ENCODE results near the gene TNFRSF8. TPM values are rescaled to one million over a fixed set of nuclear protein-coding genes. Genes with fewer than 3 reads are reported as not detected.

Gene TNFRSF8
- polyA plus RNA-seq, 1 donor (not counting 4 experiments of a cell fraction or from before 2014, with no cell fraction given), result 0.03 TPM

DNA sequence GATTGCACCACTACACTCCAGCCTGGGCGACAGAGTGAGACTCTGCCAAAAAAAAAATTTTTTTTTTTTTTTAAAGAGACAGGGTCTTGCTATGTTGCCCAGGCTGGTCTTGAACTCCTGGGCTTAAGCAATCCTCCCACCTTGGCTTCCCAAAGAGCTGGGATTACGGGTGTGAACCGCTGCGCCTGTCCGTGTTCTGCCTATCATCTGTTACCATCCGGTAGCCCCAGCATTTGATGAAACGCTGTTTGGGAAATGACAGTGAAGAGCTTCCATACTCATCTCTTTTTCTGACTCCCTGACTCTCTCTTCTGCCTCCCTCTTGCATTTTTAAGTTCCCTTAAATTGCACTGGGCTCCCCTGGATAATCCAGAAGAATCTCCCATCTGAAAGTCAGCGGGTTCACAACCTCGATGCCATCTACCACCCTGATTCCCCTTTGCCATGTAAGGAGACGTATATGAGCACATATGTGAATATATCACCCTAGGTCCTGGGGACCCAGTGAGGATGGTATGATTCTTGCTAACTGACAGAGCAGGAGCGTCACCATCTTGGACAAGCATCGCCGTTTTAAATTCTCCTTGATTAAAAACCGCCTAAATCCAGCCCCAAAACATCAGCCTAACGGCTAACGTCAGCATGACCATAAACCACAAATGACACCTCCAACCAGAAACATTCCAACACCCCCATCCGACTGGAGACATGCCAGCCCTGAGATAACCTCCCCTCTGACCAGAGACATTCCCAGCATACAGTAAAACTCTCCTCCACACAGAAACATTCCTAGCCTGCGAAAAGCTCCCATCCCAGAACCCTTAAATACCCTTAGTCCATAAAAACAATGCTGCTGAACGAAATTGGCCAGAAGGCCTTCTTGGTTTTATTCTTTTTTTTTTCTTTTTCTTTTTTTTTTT lies 12.4 kb downstream of the TNFRSF8 start:
- dilution Hi-C loops (cut with MboI; ENCODE audit: extremely low pct_ligation_motif_present, low sequenced_read_pairs), result no loop called here
- no peaks in the 10 kb centered on the region for H3K4me1 ChIP-seq (ENCODE audit: control insufficient read depth, extremely low read depth, insufficient read depth, low read length)
- H3K4me3 ChIP-seq (ENCODE audit: control insufficient read depth in 2 of 3, extremely low read depth in 1 of 3, insufficient read depth in 2 of 3, low read depth in 1 of 3, low read length in 3 of 3), result no peak overlapping the region
- H3K27me3 ChIP-seq (ENCODE audit: control insufficient read depth, extremely low read depth, insufficient read depth, low read length), result peaks cover 23% of the 10 kb centered on the region
- TF ChIP-seq, protein P1, sequence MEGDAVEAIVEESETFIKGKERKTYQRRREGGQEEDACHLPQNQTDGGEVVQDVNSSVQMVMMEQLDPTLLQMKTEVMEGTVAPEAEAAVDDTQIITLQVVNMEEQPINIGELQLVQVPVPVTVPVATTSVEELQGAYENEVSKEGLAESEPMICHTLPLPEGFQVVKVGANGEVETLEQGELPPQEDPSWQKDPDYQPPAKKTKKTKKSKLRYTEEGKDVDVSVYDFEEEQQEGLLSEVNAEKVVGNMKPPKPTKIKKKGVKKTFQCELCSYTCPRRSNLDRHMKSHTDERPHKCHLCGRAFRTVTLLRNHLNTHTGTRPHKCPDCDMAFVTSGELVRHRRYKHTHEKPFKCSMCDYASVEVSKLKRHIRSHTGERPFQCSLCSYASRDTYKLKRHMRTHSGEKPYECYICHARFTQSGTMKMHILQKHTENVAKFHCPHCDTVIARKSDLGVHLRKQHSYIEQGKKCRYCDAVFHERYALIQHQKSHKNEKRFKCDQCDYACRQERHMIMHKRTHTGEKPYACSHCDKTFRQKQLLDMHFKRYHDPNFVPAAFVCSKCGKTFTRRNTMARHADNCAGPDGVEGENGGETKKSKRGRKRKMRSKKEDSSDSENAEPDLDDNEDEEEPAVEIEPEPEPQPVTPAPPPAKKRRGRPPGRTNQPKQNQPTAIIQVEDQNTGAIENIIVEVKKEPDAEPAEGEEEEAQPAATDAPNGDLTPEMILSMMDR (optimal IDR thresholded peaks at IDR 0.05 in 1 of 3, IDR thresholded peaks at IDR 0.05 in 1 of 3, conservative IDR thresholded peaks at IDR 0.05 in 1 of 3; ENCODE audit: extremely low read depth in 1 of 3, insufficient read depth in 2 of 3, low read length in 3 of 3), result no peak
- no peak for TF ChIP-seq EZH2 (IDR thresholded peaks at IDR 0.05; ENCODE audit: low read length)
- no peak for FAIRE-seq
- no peak overlapping the region for H3K9ac ChIP-seq (ENCODE audit: control insufficient read depth, extremely low read depth, insufficient read depth, low read length)
- no peaks in the 10 kb centered on the region for H3K36me3 ChIP-seq (ENCODE audit: control insufficient read depth in 2 of 2, extremely low read depth in 1 of 2, insufficient read depth in 2 of 2, low read length in 2 of 2)
- no peaks in the 10 kb centered on the region for H3K9me1 ChIP-seq (ENCODE audit: control insufficient read depth, extremely low read depth, insufficient read depth, low read length)
- H2AFZ ChIP-seq (ENCODE audit: control insufficient read depth, low read length), result no peak overlapping the region
- H3K9me3 ChIP-seq (ENCODE audit: control insufficient read depth, low read depth, low read length), result no peaks in the 10 kb centered on the region
- DNase-seq (ENCODE audit: low read depth, low spot score), result no peak
- no peaks in the 10 kb centered on the region for H4K20me1 ChIP-seq (ENCODE audit: control insufficient read depth, extremely low read depth, insufficient read depth, low read length)
- H3K79me2 ChIP-seq (ENCODE audit: control insufficient read depth, insufficient read depth, low read length), result no peaks in the 10 kb centered on the region
- H3K4me2 ChIP-seq (ENCODE audit: control insufficient read depth, extremely low read depth, insufficient read depth, low read depth, low read length), result no peak overlapping the region
- no peak overlapping the region for H3K27ac ChIP-seq (ENCODE audit: control insufficient read depth, insufficient read depth, low read length)

DNA sequence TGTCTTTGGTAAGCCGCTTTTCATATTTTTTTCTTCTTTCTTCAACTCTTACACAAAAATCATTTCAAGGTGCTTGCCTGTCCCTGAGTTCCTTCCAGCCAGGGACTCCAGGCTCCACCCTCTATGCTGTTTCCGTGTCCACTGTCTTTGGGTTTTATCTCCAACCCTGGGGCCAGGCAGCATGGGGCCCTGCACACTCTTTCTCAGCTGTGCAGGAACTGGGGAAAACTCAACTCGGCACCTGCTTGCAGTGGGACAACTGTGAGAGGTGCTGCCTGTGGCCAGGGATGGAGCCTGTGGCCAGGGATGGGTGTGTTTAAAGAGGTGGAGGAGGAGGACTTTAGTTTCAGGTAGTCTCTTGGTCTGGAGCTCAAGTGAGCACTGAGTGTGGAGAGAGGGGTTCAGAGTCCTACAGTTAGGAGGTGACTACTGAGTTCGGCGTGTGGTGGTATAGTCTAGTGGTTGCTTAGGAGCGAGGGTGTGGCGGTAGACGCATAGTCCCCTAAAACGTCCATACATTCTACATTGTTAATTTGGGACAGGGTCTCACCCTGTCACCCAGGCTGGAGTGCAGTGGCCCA lies 13.4 kb downstream of the TNFRSF8 start:
- Histone ChIP-seq H3K79me2 (ENCODE audit: control insufficient read depth, insufficient read depth, low read length) (no peaks in the 10 kb centered on the region), H3K9ac (ENCODE audit: control insufficient read depth, extremely low read depth, insufficient read depth, low read length) (no peak overlapping the region), H3K4me2 (ENCODE audit: control insufficient read depth, extremely low read depth, insufficient read depth, low read depth, low read length) (no peak overlapping the region), H3K36me3 (ENCODE audit: control insufficient read depth in 2 of 2, extremely low read depth in 1 of 2, insufficient read depth in 2 of 2, low read length in 2 of 2) (no peaks in the 10 kb centered on the region), H3K27ac (ENCODE audit: control insufficient read depth, insufficient read depth, low read length) (no peak overlapping the region), H2AFZ (ENCODE audit: control insufficient read depth, low read length) (no peak overlapping the region), H3K9me1 (ENCODE audit: control insufficient read depth, extremely low read depth, insufficient read depth, low read length) (no peaks in the 10 kb centered on the region), H4K20me1 (ENCODE audit: control insufficient read depth, extremely low read depth, insufficient read depth, low read length) (no peaks in the 10 kb centered on the region), H3K4me1 (ENCODE audit: control insufficient read depth, extremely low read depth, insufficient read depth, low read length) (no peaks in the 10 kb centered on the region), H3K27me3 (ENCODE audit: control insufficient read depth, extremely low read depth, insufficient read depth, low read length) (peaks cover 19% of the 10 kb centered on the region), H3K4me3 (ENCODE audit: control insufficient read depth in 2 of 3, extremely low read depth in 1 of 3, insufficient read depth in 2 of 3, low read depth in 1 of 3, low read length in 3 of 3) (no peak overlapping the region), H3K9me3 (ENCODE audit: control insufficient read depth, low read depth, low read length) (no peaks in the 10 kb centered on the region)
- dilution Hi-C loops (cut with MboI; ENCODE audit: extremely low pct_ligation_motif_present, low sequenced_read_pairs), result no loop called here
- no peak for TF ChIP-seq EZH2 (IDR thresholded peaks at IDR 0.05; ENCODE audit: low read length)
- TF ChIP-seq, protein P1 (optimal IDR thresholded peaks at IDR 0.05 in 1 of 3, IDR thresholded peaks at IDR 0.05 in 1 of 3, conservative IDR thresholded peaks at IDR 0.05 in 1 of 3; ENCODE audit: extremely low read depth in 1 of 3, insufficient read depth in 2 of 3, low read length in 3 of 3), result no peak
- DNase-seq (ENCODE audit: low read depth, low spot score) (no peak), FAIRE-seq (no peak)

Measured in keratinocyte (primary cell).